IMR-90 (cell line): Measurements from ENCODE around the gene UGT1A10. TPM values are rescaled to one million over a fixed set of nuclear protein-coding genes. Genes with fewer than 3 reads are reported as not detected.

Source experiments
- ATAC-seq: fragments of 200-7000 bp; cut with Tn5 transposase; 2 replicates; pipeline ENCODE4 v1.9.1; 2020; ENCODE audit warnings: low read depth, mild to moderate bottlenecking, moderate library complexity
- BruUV-seq: library from RNA; stranded (reverse); fragments of 400-500 nt; replicated peaks from 2 replicates; lab custom pipeline; 2021; lab: Mats Ljungman, UMichigan
- CTCF ChIA-PET: fragments of 300-600 bp; formaldehyde crosslinking; extraction: SDS; loops from one replicate; lab custom pipeline; 2021; ENCODE audit warnings: antibody characterized with exemption; lab: Yijun Ruan, JAX
- POLR2A ChIA-PET: fragments of 300-600 bp; sonication (Branson Sonifier 250); formaldehyde crosslinking; loops from one replicate; lab custom pipeline; 2022; ENCODE audit warnings: antibody characterized with exemption; ENCODE audit not compliant: unreplicated experiment; lab: Charles Lee
- DNase-seq: peaks from one replicate; pipeline ENCODE4 v3.0.0; 2013
- H2AFZ ChIP-seq: replicated peaks from 2 replicates; pipeline ENCODE3; 2013; ENCODE audit warnings: low read length, mild to moderate bottlenecking; ENCODE audit not compliant: poor library complexity
- H2AK5ac ChIP-seq: 2 replicates; pipeline ENCODE4 v1.6.1; 2013; ENCODE audit warnings: low read depth, low read length, inconsistent platforms
- H2AK9ac ChIP-seq: replicated peaks from 2 replicates; pipeline ENCODE3; 2013; ENCODE audit warnings: mild to moderate bottlenecking, low read depth, low read length, moderate library complexity; ENCODE audit not compliant: poor library complexity
- H2BK120ac ChIP-seq: 2 replicates; pipeline ENCODE4 v1.6.1; 2013; ENCODE audit warnings: low read depth, low read length, inconsistent platforms
- H2BK15ac ChIP-seq: 3 replicates; pipeline ENCODE4 v1.6.1; 2013; ENCODE audit warnings: low read depth, low read length, inconsistent platforms
- H2BK20ac ChIP-seq: 2 replicates; pipeline ENCODE4 v1.6.1; 2013; ENCODE audit warnings: low read depth, mild to moderate bottlenecking, inconsistent platforms, low read length, moderate library complexity
- H2BK5ac ChIP-seq: 2 replicates; pipeline ENCODE4 v1.6.1; 2013; ENCODE audit warnings: mild to moderate bottlenecking, low read depth, low read length, inconsistent platforms; ENCODE audit not compliant: poor library complexity, severe bottlenecking
- H3K14ac ChIP-seq: replicated peaks from 2 replicates; pipeline ENCODE4 v1.6.1; 2013; ENCODE audit warnings: low read depth, low read length, inconsistent platforms
- H3K18ac ChIP-seq: 2 replicates; pipeline ENCODE4 v1.6.1; 2013; ENCODE audit warnings: low read depth, low read length, control low read depth
- H3K23ac ChIP-seq: 2 replicates; pipeline ENCODE4 v1.6.1; 2013; ENCODE audit warnings: low read depth, low read length, inconsistent platforms
- H3K27ac ChIP-seq: 2 replicates; pipeline ENCODE4 v1.5.1; 2013; ENCODE audit warnings: mild to moderate bottlenecking, control low read depth, low read length; ENCODE audit not compliant: insufficient read depth
- H3K27me3 ChIP-seq: 2 replicates; pipeline ENCODE4 v1.6.1; 2013; ENCODE audit warnings: low read length; ENCODE audit not compliant: control insufficient read depth, insufficient read depth
- H3K36me3 ChIP-seq: 2 replicates; pipeline ENCODE4 v1.6.1; 2013; ENCODE audit warnings: low read length, mixed read lengths; ENCODE audit not compliant: control insufficient read depth, insufficient read depth
- H3K4ac ChIP-seq: 2 replicates; pipeline ENCODE4 v1.6.1; 2013; ENCODE audit warnings: low read depth, low read length, inconsistent platforms
- H3K4me1 ChIP-seq: 2 replicates; pipeline ENCODE4 v1.6.1; 2013; ENCODE audit warnings: low read length, mixed read lengths; ENCODE audit not compliant: control insufficient read depth, insufficient read depth
- H3K4me2 ChIP-seq: 2 replicates; pipeline ENCODE4 v1.6.1; 2013; ENCODE audit warnings: low read depth, mild to moderate bottlenecking, control low read depth, low read length, moderate library complexity
- H3K4me3 ChIP-seq: 2 replicates; pipeline ENCODE4 v1.5.1; 2013; ENCODE audit warnings: low read depth, mild to moderate bottlenecking, control low read depth, low read length, moderate library complexity; ENCODE audit not compliant: insufficient read depth
- H3K56ac ChIP-seq: 2 replicates; pipeline ENCODE4 v1.6.1; 2013; ENCODE audit warnings: low read length, inconsistent platforms; ENCODE audit not compliant: insufficient read depth; ENCODE audit errors: extremely low read depth
- H3K79me1 ChIP-seq, 2 experiments: 2 replicates each; pipeline ENCODE4 v1.6.1; 2013; ENCODE audit warnings: low read length in 2 of 2, inconsistent platforms in 1 of 2, low read depth in 1 of 2
- H3K9ac ChIP-seq: 2 replicates; pipeline ENCODE4 v1.6.1; 2013; ENCODE audit warnings: low read depth, low read length, control low read depth
- H3K9me1 ChIP-seq: 2 replicates; pipeline ENCODE4 v1.6.1; 2013; ENCODE audit warnings: low read length, inconsistent platforms; ENCODE audit not compliant: insufficient read depth
- H3K9me3 ChIP-seq: 2 replicates; pipeline ENCODE4 v1.6.1; 2013; ENCODE audit warnings: low read length; ENCODE audit not compliant: control insufficient read depth, insufficient read depth
- H4K20me1 ChIP-seq: 2 replicates; pipeline ENCODE4 v1.6.1; 2013; ENCODE audit warnings: low read length, inconsistent platforms; ENCODE audit not compliant: insufficient read depth
- H4K5ac ChIP-seq: 2 replicates; pipeline ENCODE4 v1.6.1; 2013; ENCODE audit warnings: mild to moderate bottlenecking, low read depth, low read length, control low read depth
- H4K8ac ChIP-seq, 2 experiments: 2 replicates each; pipeline ENCODE4 v1.6.1; 2013; ENCODE audit warnings: low read depth in 2 of 2, low read length in 2 of 2, control low read depth in 1 of 2, inconsistent platforms in 1 of 2
- H4K91ac ChIP-seq: 2 replicates; pipeline ENCODE4 v1.6.1; 2013; ENCODE audit warnings: low read depth, low read length, inconsistent platforms; ENCODE audit not compliant: insufficient read depth
- BHLHE40 ChIP-seq: fragments of 150-350 bp; IDR thresholded peaks from 2 replicates; pipeline ENCODE4 v1.6.1; 2016; ENCODE audit warnings: mild to moderate bottlenecking, low read depth, low read length
- CEBPB ChIP-seq: IDR thresholded peaks from 2 replicates; pipeline ENCODE4 v1.6.1; 2012; ENCODE audit warnings: low read depth, low read length, improper control_type of control experiment
- CHD1 ChIP-seq: IDR thresholded peaks from 2 replicates; pipeline ENCODE4 v1.6.1; 2012; ENCODE audit warnings: low read depth, low read length, improper control_type of control experiment
- MAFK ChIP-seq: IDR thresholded peaks from 2 replicates; pipeline ENCODE4 v1.6.1; 2012; ENCODE audit warnings: low read depth, low read length, improper control_type of control experiment
- MAZ ChIP-seq: IDR thresholded peaks from 2 replicates; pipeline ENCODE4 v1.6.1; 2012; ENCODE audit warnings: low read depth, mild to moderate bottlenecking, low read length, improper control_type of control experiment, moderate library complexity, borderline replicate concordance
- NFE2L2 ChIP-seq: fragments of 150-350 bp; IDR thresholded peaks from 2 replicates; pipeline ENCODE4 v1.6.1; 2016; ENCODE audit warnings: low read depth, mild to moderate bottlenecking, low read length
- RAD21 ChIP-seq: IDR thresholded peaks from 2 replicates; pipeline ENCODE4 v1.6.1; 2012; ENCODE audit warnings: low read length, improper control_type of control experiment
- RCOR1 ChIP-seq: IDR thresholded peaks from 2 replicates; pipeline ENCODE4 v1.6.1; 2012; ENCODE audit warnings: mild to moderate bottlenecking, low read length, improper control_type of control experiment; ENCODE audit not compliant: insufficient replicate concordance
- RFX5 ChIP-seq: IDR thresholded peaks from 2 replicates; pipeline ENCODE4 v1.8.0; 2012; ENCODE audit warnings: low read depth, mild to moderate bottlenecking, low read length, moderate library complexity
- USF2 ChIP-seq: fragments of 150-350 bp; IDR thresholded peaks from 2 replicates; pipeline ENCODE4 v1.6.1; 2017; ENCODE audit warnings: mild to moderate bottlenecking, antibody characterized with exemption, low read length, low read depth
- WGBS, 2 experiments: methylation state at CpG; one replicate each; pipeline versions ENCODE4 v1.1.5 to v1.1.7; 2013; ENCODE audit warnings: missing lambda C conversion rate in 2 of 2; ENCODE audit not compliant: insufficient read length in 1 of 2; ENCODE audit errors: extremely low coverage in 2 of 2; 5-methylcytosine and 5-hydroxymethylcytosine counted together
- dilution Hi-C: fragments of 300-500 bp; cut with HindIII; formaldehyde crosslinking; loops from one replicate; pipeline ENCODE4 v1.14.3; 2018; ENCODE audit warnings: low sequenced_read_pairs; ENCODE audit not compliant: unreplicated experiment
- in situ Hi-C: fragments of 300-500 bp; cut with MboI; formaldehyde crosslinking; loops from 3 replicates; pipeline ENCODE4 v1.14.3; 2019; ENCODE audit warnings: low sequenced_read_pairs, inconsistent platforms, mixed read lengths
- intact Hi-C: fragments of 100-400 bp; cut with micrococcal nuclease; formaldehyde crosslinking; loops from 2 replicates; pipeline ENCODE4 v1.10.0; 2022
- polyA plus RNA-seq, 3 experiments: library from polyadenylated mRNA; depleted of rRNA; stranded (reverse); fragments of >200 nt; gene quantifications; 2 replicates each; pipeline ENCODE4 v1.2.3, GENCODE V29; 2012; ENCODE audit warnings: low replicate concordance in 1 of 3
- total RNA-seq: library from RNA; depleted of rRNA; stranded (reverse); fragments of >200 nt; gene quantifications from 2 replicates; pipeline ENCODE4 v1.2.3, GENCODE V29; 2012

Gene UGT1A10
- total and polyA plus RNA-seq, 2 of the 4 experiments (the other 2 are of a cell fraction) = not detected

GRCh38 chr2:233663911-233664310, 27.7 kb downstream of the UGT1A10 start:
- in situ Hi-C loops = no loop called here
- Histone ChIP-seq H4K5ac (no peak overlapping the region), H2AK9ac (no peak overlapping the region), H4K20me1 (no peaks in the 10 kb centered on the region), H2BK120ac (no peak overlapping the region), H3K36me3 (no peaks in the 10 kb centered on the region), H4K91ac (no peak overlapping the region), H2AFZ (no peak overlapping the region), H3K27ac (no peak overlapping the region), H3K4ac (no peak overlapping the region), H2BK5ac (no peak overlapping the region), H3K9ac (no peak overlapping the region), H3K4me1 (no peaks in the 10 kb centered on the region), H3K9me1 (no peaks in the 10 kb centered on the region), H2BK15ac (no peak overlapping the region), H3K14ac (no peak overlapping the region), H3K56ac (no peak overlapping the region), H3K4me2 (no peak overlapping the region), H3K18ac (no peak overlapping the region), H4K8ac (no peak overlapping the region), H3K23ac (no peak overlapping the region), H3K9me3 (no peaks in the 10 kb centered on the region), H3K79me1 (no peaks in the 10 kb centered on the region), H2BK20ac (no peak overlapping the region), H2AK5ac (no peak overlapping the region), H3K27me3 (no peaks in the 10 kb centered on the region; the same call in 1 of the 2 replicates), H3K4me3 (no peak overlapping the region)
- POLR2A ChIA-PET = no interaction called here
- 0% methylated on average over 1 of the region's 1 CpG; no CpG with 5 or more reads in 1 of the 2 experiments for WGBS, 2 experiments
- BruUV-seq = no TSS peak
- DNase-seq (no peak), ATAC-seq (no peak)
- dilution Hi-C loops = no loop called here
- TF ChIP-seq BHLHE40 = no peak
- no peak for TF ChIP-seq RAD21
- no peak for TF ChIP-seq MAZ
- TF ChIP-seq RFX5 = no peak
- TF ChIP-seq MAFK = no peak
- no peak for TF ChIP-seq CEBPB
- no peak for TF ChIP-seq USF2
- no peak for TF ChIP-seq NFE2L2
- TF ChIP-seq CHD1 = no peak
- no peak for TF ChIP-seq RCOR1
- intact Hi-C loops = no loop called here
- CTCF ChIA-PET = no interaction called here
